Activated naive CD4-positive, alpha-beta T cell treated with anti-CD3 and anti-CD28 coated beads, Interleukin-2, amount 50 U/mL, for 72 hours (primary cell): ENCODE data around the gene LAP3. TPM values are rescaled to one million over a fixed set of nuclear protein-coding genes. Genes with fewer than 3 reads are reported as not detected.
A peak's percentile ranks its signal among the peaks of the same experiment; 100 is the strongest.
"Not testable (repeated sequence)": the region's sequence is repeated elsewhere in the genome, so short reads cannot be mapped to it uniquely, and the experiment has no call there.

Source experiments
- ATAC-seq, 2 donors: fragments of 150-1000 bp; cut with Tn5 transposase; 2 replicates each; pipeline ENCODE4 v1.10.0; 2021; ENCODE audit warnings: mild to moderate bottlenecking in 2 of 2, moderate library complexity in 2 of 2
- DNase-seq, 2 donors: peaks; one replicate each; pipeline ENCODE4 v3.0.0; 2021 to 2022; ENCODE audit warnings: low spot score in 2 of 2
- H3K27ac Mint-ChIP-seq, 2 donors: one replicate each; pipeline ENCODE4 v1.8.0; 2022; ENCODE audit warnings: mild to moderate bottlenecking in 2 of 2, mixed read lengths in 2 of 2
- H3K36me3 Mint-ChIP-seq, 2 donors: one replicate each; pipeline ENCODE4 v1.8.0; 2022; ENCODE audit warnings: mixed read lengths in 2 of 2
- H3K9me3 Mint-ChIP-seq, 2 donors: one replicate each; pipeline ENCODE4 v1.8.0; 2022; ENCODE audit warnings: mixed read lengths in 2 of 2
- total RNA-seq, 2 donors: library from RNA; stranded (reverse); gene quantifications; one replicate each; pipeline ENCODE4 v1.2.3, GENCODE V29; 2022

LAP3 gene
- 100 to 1,000 TPM; 115 to 159 TPM for total RNA-seq

DNA sequence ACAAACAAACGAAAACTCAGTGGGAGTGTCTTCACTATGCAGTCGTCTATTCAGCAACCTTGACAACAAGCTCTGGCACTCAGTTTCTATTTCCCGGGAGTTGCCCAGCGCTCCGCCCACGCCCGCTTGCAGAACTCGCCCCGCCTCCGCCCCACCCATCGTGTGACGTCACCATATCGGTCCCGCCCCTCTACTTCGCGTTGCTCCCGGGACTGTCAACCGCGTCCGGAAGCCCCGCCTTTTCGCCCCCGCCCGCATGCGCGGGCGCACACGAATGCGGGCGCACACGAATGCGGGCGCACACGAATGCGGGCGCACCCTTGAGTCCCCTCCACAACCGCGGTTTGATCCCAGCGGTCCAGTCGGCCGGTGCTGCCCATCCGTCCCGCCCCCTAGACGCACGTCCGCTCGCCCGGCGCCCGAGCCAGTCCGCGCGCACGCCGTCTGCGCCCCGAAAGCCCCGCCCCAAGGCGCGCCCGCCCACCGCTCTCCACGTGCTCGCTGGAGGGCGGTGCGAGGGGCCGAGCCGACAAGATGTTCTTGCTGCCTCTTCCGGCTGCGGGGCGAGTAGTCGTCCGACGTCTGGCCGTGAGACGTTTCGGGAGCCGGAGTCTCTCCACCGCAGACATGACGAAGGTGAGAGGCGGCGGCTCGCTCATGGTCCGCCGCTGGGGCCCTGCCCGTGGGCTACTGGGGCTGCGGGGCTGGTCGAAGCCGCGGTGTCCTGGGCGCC, at the start of gene LAP3:
LAP3 (plus strand) TSS at position 267 of the 733 bp plus-strand sequence; CDS start at position 535, 268 bp downstream.
- ATAC-seq, result peak; percentile 89
- peak; percentile 98 for DNase-seq

DNA sequence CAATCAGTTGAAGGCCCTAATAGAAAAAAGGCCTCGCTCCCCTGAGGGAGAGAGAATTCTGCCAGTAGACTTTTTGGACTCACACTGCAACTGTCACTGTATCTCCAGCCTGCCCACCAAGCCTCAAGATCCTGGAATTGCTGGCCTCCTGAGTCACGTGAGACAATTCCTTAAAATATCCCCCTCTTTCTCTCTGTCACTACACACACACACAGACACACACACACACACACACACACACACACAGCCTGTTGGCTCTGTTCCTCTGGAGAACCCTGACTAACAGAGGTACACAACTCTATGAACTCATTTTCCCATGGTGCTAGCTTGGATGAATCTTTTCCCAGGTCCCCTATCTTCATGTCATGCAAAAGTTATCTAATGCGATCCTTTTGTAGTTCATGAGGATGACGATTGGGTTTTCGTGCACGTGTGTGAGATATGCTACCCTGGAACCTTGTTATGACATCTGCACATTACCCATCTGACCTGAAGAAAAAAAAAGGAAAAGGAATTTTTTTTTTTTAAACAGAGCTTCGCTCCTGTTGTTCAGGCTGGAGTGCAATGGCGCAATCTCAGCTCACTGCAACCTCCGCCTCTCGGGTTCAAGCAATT, 48.3 kb upstream of the LAP3 start:
- Mint-ChIP-seq H3K36me3 (no peaks in the 10 kb centered on the region), H3K9me3 (no peaks in the 10 kb centered on the region), H3K27ac (no peak overlapping the region)
- no peak for DNase-seq
- ATAC-seq, result no peak

More for the DNA sequence above, at the start of gene LAP3:
- H3K9me3 Mint-ChIP-seq, result no peaks in the 10 kb centered on the region
- H3K27ac Mint-ChIP-seq, result peak within 1 kb of the TSS; percentile 98 to 99
- peaks cover 25 to 27% of the 10 kb centered on the region in 2 donors for H3K36me3 Mint-ChIP-seq

DNA sequence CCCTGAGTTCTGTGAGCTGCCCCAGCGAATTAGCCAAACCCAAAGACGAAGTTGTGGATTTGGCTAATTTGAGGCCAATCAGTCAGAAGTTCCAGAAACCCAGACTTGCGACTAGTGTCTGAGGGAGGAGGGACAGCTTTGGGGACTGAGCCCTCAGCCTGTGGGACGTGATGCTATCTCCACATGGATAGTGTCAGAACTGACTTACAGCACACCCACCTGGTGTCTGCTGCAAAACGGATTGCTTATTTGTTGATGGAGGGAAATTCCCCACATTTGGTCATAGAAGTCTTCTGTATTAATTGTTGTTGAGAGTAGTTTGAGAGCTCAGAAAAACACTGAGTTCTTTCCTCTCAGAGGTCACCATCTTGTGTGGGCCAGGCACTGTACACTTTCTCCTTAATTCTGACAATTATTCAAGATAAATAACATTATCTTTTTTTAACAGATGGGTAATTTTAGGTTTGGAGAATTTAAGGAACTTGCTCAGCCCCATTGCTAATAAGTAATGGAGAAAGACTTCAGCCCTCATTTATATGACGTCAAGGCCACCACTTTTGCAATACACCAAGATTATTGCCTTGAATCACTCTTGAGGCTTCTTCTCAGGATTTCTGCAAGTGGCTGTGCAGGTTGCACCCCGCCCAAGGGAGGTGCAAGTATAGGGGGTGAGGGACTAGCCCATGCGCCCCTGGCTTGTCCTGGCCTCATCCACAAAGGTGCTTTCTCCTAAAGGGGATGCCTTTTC, 45.3 kb upstream of the LAP3 start:
- DNase-seq (no peak), ATAC-seq (no peak)
- Mint-ChIP-seq H3K27ac (no peak overlapping the region), H3K36me3 (no peaks in the 10 kb centered on the region), H3K9me3 (no peaks in the 10 kb centered on the region)

DNA sequence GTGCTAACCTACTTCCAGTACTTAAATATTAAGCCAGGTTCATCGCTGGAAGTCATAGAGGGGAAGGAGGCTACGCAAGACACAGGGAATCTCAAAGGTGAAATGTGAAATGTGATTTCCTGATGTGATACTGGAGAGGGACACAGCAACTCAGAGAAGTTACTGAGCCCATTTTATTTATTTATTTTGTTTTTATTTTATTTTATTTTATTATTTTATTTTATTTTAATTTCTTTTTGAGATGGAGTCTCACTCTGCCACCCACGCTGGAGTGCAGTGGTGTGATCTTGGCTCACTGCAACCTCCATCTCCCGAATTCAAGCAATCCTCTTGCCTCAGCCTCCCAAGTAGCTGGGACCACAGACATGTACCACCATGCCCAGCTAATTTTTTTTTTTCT, 42.3 kb upstream of the LAP3 start:
- no peak overlapping the region for H3K27ac Mint-ChIP-seq
- no peaks in the 10 kb centered on the region for H3K36me3 Mint-ChIP-seq
- DNase-seq (no peak), ATAC-seq (no peak)
- H3K9me3 Mint-ChIP-seq, result no peaks in the 10 kb centered on the region

DNA sequence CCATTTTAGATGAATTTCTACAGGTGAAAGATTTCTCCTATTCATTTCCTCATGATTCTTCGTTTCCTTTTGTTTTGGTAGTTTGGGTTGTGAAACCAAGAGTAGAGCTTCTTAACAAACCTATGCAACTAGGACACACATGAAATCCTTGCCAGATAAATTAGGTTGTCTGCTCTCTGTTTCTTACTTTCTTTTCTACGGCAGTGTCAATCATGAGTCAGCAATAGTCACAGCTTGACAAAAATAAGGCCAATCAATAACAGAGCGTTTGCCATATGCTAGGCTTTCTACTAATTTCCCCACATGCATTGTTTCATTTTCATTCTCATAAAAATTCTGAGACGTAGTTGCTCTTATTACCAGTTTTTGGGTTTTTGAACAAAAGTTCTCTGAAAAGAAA, 41.8 kb upstream of the LAP3 start:
- Mint-ChIP-seq H3K27ac (no peak overlapping the region), H3K9me3 (no peaks in the 10 kb centered on the region), H3K36me3 (no peaks in the 10 kb centered on the region)
- no peak for DNase-seq
- no peak for ATAC-seq

DNA sequence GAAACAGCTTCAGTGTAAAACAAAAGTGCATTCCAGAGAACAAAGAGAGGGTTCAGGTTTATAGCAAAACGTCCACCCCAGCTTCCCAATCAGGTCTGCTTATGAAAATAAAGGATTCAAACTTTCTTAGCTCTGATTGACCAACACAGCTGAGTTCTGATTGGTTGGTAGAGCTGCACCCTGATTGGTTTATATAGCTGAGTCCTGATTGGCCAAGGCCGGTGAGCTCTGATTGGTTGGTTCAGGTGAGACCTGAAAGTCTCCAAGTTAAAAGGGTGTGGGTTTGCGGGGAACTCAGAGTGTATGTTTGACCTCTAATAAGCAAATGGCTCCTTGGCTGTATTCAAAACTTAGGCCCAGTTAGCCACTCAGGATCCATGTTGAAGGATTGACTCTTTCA, 41.1 kb upstream of the LAP3 start:
- DNase-seq, result no peak
- Mint-ChIP-seq H3K27ac (no peak overlapping the region), H3K9me3 (no peaks in the 10 kb centered on the region), H3K36me3 (no peaks in the 10 kb centered on the region)
- peak in 1 of 2 donors; percentile 55 for ATAC-seq

DNA sequence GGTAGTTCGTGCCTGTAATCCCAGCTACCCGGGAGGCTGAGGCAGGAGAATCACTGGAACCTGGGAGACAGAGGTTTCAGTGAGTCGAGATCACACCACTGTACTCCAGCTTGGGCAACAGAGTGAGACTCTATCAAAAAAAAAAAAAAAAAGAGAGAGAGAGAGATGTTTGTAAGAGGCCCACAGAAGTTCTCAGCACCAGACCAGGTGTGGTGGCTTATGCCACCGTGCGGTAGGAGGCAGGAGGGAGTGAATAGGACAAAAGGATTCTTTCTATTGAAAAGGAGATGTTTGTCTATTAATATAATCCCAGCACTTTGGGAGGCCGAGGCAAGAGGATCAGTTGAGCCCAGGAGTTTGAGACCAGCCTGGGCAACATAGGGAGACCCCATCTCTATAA, 39.9 kb upstream of the LAP3 start:
- not testable (repeated sequence) for DNase-seq, H3K36me3 Mint-ChIP-seq, H3K27ac Mint-ChIP-seq, ATAC-seq, H3K9me3 Mint-ChIP-seq

DNA sequence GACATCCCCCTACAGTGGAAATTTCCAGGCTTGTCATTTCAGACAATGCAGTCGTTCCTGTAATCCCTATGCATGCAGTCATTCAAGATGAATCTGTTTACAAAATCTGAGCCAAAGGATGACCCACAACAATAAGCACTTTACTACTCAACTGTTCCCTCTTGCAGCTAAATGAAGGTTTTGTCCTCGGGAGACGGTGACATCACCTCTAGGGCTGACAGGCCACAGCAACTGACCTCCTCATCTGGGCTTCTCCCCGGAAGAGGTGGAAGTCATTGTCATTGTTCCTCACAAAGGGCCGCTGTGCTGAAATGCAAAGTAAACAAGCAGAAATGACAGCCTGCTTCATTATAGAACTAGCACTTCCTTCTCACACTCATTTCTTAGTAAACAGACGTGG, 32.8 kb upstream of the LAP3 start:
- DNase-seq (no peak), ATAC-seq (no peak)
- Mint-ChIP-seq H3K36me3 (no peaks in the 10 kb centered on the region), H3K9me3 (no peaks in the 10 kb centered on the region), H3K27ac (no peak overlapping the region)

DNA sequence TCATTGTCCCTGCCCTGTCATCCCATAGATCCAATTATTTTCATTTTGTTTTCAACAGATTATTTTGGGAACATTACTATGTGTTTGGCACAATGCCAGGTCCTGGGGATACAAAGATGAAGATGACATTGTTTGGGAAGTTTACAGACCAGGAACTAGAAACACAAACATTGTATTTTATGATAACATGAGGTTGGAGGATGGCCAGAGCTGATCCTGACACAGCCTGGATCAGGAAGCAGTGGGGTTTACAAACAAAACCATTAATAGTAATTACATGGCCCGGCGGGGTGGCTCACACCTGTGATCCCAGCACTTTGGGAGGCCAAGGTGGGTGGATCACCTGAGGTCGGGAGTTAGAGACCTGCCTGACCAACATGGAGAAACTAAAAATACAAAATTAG, 32.2 kb upstream of the LAP3 start:
- Mint-ChIP-seq H3K36me3 (no peaks in the 10 kb centered on the region), H3K9me3 (no peaks in the 10 kb centered on the region), H3K27ac (no peak overlapping the region)
- DNase-seq (no peak), ATAC-seq (no peak)

DNA sequence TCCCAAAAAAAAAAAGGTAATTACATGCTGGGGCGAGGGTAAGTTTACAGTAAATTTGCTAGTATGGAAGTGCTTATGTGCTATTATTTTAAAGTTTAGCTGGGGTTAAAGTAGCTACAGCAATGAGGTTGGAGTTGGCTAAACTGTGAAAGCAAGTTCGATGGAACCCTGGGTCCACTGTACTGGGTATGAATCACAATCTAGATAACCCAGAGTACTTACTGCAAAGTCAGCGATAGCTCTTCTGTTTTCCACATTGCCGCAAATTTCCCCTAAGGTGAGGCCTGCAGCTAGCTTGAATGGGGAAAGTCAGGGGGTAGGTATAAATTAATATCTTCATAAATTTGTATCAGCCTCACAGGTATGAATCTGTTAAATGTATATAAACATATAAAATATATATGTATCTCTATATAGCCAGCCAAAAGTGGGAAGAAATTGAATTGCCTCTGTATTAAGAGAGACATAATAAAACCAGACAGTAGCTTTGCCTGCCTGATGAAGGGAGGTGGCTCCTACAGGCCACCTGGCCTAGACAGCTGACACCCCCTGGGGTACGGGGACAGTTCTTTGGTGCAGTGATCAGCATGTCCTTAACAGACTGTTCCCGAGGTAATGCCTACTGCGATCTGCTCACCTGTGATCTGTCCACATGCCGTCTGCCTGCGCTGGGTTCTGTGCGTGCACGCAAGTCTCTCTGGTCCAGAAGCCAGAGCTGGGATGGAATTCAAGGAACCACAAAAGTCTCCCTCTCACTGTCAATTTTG, 31.4 kb upstream of the LAP3 start:
- no peak overlapping the region for H3K27ac Mint-ChIP-seq
- ATAC-seq, result no peak
- H3K9me3 Mint-ChIP-seq, result no peaks in the 10 kb centered on the region
- no peak for DNase-seq
- no peaks in the 10 kb centered on the region for H3K36me3 Mint-ChIP-seq

DNA sequence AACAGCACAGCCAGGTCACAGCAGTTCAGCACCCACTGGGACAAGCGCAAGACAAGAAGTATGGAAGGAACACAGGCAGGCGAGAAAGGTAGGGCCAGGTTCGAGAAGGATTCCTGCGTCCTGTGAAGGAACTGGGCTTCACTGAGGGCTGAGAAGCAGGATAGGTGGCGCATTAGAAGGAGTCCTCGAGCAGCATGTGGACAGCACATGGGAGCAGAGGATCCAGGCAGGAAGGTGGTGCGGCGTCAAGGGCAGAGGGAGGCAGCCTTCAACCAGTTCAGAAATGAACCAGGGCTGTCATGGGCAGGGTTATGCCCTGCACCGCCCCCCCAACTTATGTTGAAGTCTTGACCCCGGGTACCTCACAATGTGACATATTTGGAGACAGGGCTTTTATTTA, 30.8 kb upstream of the LAP3 start:
- no peaks in the 10 kb centered on the region for H3K9me3 Mint-ChIP-seq
- no peaks in the 10 kb centered on the region for H3K36me3 Mint-ChIP-seq
- H3K27ac Mint-ChIP-seq, result no peak overlapping the region
- no peak for ATAC-seq
- DNase-seq, result no peak

DNA sequence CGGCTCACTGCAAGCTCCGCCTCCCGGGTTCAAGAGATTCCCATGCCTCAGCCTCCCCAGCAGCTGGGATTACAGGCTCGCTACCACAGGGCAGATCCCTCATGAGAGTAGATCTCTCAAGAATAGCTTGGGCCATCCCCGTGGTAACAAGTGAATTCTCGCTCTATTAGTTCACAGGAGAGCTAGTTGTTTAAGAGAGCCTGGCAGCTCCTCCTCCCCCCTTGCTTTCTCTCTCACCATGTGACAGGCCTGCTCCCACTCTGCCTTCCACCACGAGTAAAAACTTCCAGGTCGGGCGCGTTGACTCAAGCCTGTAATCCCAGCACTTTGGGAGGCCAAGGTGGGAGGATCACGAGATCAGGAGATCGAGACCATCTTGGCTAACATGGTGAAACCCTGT, 30.3 kb upstream of the LAP3 start:
- Mint-ChIP-seq H3K9me3 (no peaks in the 10 kb centered on the region), H3K36me3 (no peaks in the 10 kb centered on the region), H3K27ac (no peak overlapping the region)
- DNase-seq, result no peak
- no peak for ATAC-seq

DNA sequence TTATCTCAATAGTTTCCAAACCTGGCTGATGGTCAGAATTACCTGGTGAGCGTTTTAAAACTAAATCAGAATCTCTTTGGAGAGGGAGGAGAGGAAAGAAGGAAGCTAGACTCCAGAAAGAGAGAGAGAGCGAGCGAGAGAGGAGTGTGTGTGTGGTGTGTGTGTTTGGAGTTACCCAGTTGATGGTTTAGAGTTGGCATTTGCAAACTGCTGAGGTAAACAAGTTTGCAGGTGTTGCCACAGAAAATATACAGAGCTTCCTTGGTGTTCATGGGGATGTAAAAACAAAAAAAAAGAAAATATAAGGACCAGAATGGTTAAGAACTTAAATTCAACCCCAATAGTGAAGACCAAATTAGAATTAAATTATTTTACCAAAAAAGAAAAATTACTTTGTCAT, 26.4 kb upstream of the LAP3 start:
- ATAC-seq (no peak), DNase-seq (no peak)
- Mint-ChIP-seq H3K27ac (no peak overlapping the region), H3K9me3 (no peaks in the 10 kb centered on the region), H3K36me3 (no peaks in the 10 kb centered on the region)

DNA sequence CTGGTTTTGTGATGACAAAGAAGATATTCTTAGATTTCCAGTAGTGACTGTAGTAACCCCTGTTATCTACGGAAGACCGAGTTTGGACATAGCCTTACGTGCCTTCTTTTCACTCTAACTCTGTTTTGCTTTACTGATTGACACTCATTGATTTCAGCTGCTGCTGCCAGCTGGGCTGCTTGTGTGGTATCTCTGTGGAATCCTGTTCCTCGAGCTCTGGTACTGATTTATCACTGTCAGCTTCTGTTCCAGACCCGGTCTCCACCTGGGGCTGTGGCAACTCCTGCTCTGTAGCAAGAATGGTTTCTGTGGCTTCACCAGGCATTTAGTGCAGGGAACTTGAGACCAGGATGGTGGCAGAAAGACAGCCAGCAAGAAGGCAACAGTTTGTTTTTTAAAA, 24.6 kb upstream of the LAP3 start:
- no peak for ATAC-seq
- no peak for DNase-seq
- H3K36me3 Mint-ChIP-seq, result no peaks in the 10 kb centered on the region
- H3K27ac Mint-ChIP-seq, result peak overlapping the region in 1 of 2 donors; percentile 32
- H3K9me3 Mint-ChIP-seq, result no peaks in the 10 kb centered on the region

DNA sequence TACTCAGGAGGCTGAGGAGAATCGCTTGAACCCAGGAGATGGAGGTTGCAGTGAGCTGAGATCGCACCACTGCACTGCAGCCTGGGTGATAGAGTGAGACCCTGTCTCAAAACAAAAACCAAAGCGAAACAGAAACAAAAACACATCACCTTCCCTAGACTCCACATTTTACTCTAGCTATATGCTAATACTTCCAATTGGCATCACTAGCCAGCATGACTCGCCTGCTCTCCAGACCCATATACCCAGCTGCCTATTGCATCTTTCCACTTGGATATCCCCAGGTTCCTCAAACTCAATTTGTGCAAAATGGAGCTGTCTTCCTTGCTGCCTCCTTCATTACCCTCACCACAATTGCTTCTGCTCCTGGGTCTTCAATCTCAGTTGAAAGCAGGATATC, 22.4 kb upstream of the LAP3 start:
- ATAC-seq, result no peak
- Mint-ChIP-seq H3K36me3 (no peaks in the 10 kb centered on the region), H3K9me3 (no peaks in the 10 kb centered on the region), H3K27ac (no peak overlapping the region)
- no peak for DNase-seq

DNA sequence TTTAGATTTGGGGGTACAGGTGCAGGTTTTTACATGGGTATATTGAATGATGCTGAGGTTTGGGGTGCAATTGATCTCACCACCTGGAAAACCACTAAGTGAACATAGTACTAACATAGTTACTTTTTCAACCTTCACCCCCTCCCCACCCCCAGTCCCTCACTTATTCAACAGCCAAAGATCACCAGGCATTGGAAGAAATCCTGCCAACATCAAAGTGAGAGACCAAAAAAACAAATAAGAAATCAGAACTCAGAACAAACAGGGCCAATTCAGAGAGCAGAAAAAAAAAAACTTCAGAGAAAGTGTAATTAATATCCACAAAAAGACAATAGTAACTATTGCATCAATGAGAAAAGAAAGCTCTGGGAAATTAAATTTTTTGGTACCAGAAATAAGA, 20.5 kb upstream of the LAP3 start:
- no peaks in the 10 kb centered on the region for H3K9me3 Mint-ChIP-seq
- DNase-seq (no peak), ATAC-seq (no peak)
- no peaks in the 10 kb centered on the region for H3K36me3 Mint-ChIP-seq
- no peak overlapping the region for H3K27ac Mint-ChIP-seq

DNA sequence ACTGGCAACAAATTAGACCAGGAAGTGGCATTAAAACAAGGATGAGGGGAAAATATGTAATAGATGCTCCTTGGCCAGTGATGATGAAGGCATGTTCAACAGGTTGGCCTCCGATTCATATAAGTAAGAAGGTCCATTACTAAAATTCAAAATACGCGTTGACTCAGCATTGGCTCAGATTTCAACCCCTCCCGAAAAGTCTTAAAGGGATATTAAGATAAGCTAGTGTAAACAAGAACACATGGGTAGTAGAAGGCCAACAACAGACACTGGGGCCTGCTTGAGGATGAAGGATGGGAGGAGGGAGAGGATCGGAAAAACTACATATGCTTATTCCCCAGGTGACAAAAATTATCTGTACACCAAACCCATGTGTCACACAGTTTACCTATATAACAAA, 19.1 kb upstream of the LAP3 start:
- H3K36me3 Mint-ChIP-seq, result no peaks in the 10 kb centered on the region
- no peak overlapping the region for H3K27ac Mint-ChIP-seq
- DNase-seq (no peak), ATAC-seq (no peak)
- H3K9me3 Mint-ChIP-seq, result no peaks in the 10 kb centered on the region
